Activated CD8-positive, alpha-beta T cell treated with anti-CD3 and anti-CD28 coated beads for 36 hours (primary cell): Measurements from ENCODE around the gene LRP3. TPM values are rescaled to one million over a fixed set of nuclear protein-coding genes. Genes with fewer than 3 reads are reported as not detected.

Source experiments
- ATAC-seq: fragments of 200-7000 bp; cut with Tn5 transposase; one replicate; pipeline ENCODE4 v1.10.0; 2021; ENCODE audit warnings: mild to moderate bottlenecking, moderate library complexity
- CTCF ChIA-PET: fragments of 350-600 bp; sonication (Branson Sonifier 250); formaldehyde crosslinking; loops from one replicate; lab custom pipeline; 2021; ENCODE audit warnings: antibody characterized with exemption; lab: Charles Lee
- POLR2A ChIA-PET: fragments of 350-600 bp; sonication (Branson Sonifier 250); formaldehyde crosslinking; loops from one replicate; lab custom pipeline; 2021; ENCODE audit warnings: antibody characterized with exemption; lab: Charles Lee
- DNase-seq: peaks from one replicate; pipeline ENCODE4 v3.0.0-alpha.2; 2020
- H3K27ac Mint-ChIP-seq: one replicate; pipeline ENCODE4 v1.8.0; 2021; ENCODE audit warnings: mild to moderate bottlenecking, mixed read lengths
- H3K27me3 Mint-ChIP-seq: one replicate; pipeline ENCODE4 v1.8.0; 2021; ENCODE audit warnings: mixed read lengths
- H3K36me3 Mint-ChIP-seq: one replicate; pipeline ENCODE4 v1.8.0; 2021; ENCODE audit warnings: low read depth, mixed read lengths
- H3K4me1 Mint-ChIP-seq: one replicate; pipeline ENCODE4 v1.8.0; 2021; ENCODE audit warnings: low read depth, mixed read lengths
- H3K4me3 Mint-ChIP-seq: one replicate; pipeline ENCODE4 v1.8.0; 2021; ENCODE audit warnings: mild to moderate bottlenecking, moderate library complexity, mixed read lengths
- H3K9me3 Mint-ChIP-seq: one replicate; pipeline ENCODE4 v1.8.0; 2021; ENCODE audit warnings: mixed read lengths
- intact Hi-C: fragments of 100-400 bp; cut with micrococcal nuclease; formaldehyde crosslinking; loops from one replicate; pipeline ENCODE4 v1.10.0; 2022
- total RNA-seq, 2 experiments: library from RNA; stranded (reverse); gene quantifications; one replicate each; pipeline ENCODE4 v1.2.3, GENCODE V29; 2021
- TF ChIP-seq, protein P1 (sequence below): fragments of 200-600 bp; IDR thresholded peaks from one replicate; pipeline ENCODE4 v1.8.0; 2022; ENCODE audit warnings: antibody characterized with exemption, mild to moderate bottlenecking

Gene LRP3
- total RNA-seq, 2 experiments from 2014 or later = 0.27 to 0.31 TPM

DNA sequence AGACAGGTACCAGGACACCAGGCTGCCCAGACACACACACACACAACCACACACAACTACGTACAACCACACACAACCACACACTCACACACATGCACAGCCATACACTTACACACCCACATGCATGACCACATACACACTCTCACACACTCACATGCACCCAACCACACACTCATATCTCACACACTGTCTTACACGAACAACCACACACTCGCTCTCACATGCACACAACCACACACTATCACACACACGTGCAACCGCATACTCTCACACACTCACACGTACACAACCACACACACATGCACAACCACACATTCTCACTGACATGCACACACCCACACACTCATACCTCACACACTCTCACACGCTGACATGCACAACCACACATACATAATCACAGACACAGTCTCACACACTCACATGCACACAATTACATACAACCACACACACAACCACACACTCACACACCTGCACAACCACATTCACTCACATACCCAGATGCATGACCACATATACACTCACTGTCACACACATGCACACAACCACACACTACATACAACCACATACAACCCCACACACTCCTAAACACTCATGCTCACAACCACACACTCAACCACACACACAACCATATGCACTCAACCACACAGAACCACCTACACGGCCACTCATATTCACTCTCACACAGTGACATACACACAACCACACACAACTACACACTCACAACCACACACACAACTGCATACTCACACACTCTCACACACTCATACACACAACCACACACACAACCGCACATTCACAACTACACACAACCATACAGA is 39.1 kb downstream of the LRP3 start:
- Mint-ChIP-seq H3K27me3 (peaks cover 24% of the 10 kb centered on the region), H3K9me3 (peaks cover 5% of the 10 kb centered on the region), H3K27ac (no peak overlapping the region), H3K4me3 (no peak overlapping the region), H3K4me1 (no peaks in the 10 kb centered on the region), H3K36me3 (no peaks in the 10 kb centered on the region)
- DNase-seq (no peak), ATAC-seq (no peak)
- intact Hi-C loops = no loop called here
- POLR2A ChIA-PET = no interaction called here
- CTCF ChIA-PET = no interaction called here
- TF ChIP-seq, protein P1, sequence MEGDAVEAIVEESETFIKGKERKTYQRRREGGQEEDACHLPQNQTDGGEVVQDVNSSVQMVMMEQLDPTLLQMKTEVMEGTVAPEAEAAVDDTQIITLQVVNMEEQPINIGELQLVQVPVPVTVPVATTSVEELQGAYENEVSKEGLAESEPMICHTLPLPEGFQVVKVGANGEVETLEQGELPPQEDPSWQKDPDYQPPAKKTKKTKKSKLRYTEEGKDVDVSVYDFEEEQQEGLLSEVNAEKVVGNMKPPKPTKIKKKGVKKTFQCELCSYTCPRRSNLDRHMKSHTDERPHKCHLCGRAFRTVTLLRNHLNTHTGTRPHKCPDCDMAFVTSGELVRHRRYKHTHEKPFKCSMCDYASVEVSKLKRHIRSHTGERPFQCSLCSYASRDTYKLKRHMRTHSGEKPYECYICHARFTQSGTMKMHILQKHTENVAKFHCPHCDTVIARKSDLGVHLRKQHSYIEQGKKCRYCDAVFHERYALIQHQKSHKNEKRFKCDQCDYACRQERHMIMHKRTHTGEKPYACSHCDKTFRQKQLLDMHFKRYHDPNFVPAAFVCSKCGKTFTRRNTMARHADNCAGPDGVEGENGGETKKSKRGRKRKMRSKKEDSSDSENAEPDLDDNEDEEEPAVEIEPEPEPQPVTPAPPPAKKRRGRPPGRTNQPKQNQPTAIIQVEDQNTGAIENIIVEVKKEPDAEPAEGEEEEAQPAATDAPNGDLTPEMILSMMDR = no peak

DNA sequence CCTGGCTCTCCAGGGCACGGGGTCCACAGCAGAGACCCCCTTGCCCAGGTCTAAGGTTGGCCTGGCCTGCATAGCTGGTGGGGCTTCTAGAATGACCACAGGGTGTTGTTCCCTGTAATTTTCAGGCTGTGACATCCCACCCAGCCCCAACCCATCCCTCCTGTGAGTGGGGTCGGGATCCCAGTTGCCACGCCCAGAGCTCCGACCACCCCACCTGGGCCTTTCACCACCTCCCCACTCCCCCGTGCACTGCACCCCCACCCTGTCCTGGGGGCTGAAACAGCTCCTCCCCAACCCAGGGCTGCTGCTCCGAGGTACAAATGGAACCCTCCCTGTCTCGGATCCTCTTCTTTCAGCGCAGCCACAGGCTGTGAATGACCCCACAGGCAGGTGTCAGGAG is 40.0 kb downstream of the LRP3 start:
- peaks cover 17% of the 10 kb centered on the region for H3K27me3 Mint-ChIP-seq
- H3K27ac Mint-ChIP-seq = no peak overlapping the region
- no peaks in the 10 kb centered on the region for H3K36me3 Mint-ChIP-seq
- TF ChIP-seq, protein P1 = no peak
- H3K9me3 Mint-ChIP-seq = no peaks in the 10 kb centered on the region
- CTCF ChIA-PET = interaction anchor here (1.4 to 3.0 kb wide), 2 partner anchors 56 to 172 kb away, joined by 3 to 34 read pairs; no protein-coding TSS in a partner anchor
- intact Hi-C loops = loop anchor here (2.0 kb wide), 1 partner anchor 173 kb away; no protein-coding TSS in a partner anchor
- DNase-seq (no peak), ATAC-seq (no peak)
- POLR2A ChIA-PET = no interaction called here
- H3K4me3 Mint-ChIP-seq = no peak overlapping the region
- no peaks in the 10 kb centered on the region for H3K4me1 Mint-ChIP-seq

DNA sequence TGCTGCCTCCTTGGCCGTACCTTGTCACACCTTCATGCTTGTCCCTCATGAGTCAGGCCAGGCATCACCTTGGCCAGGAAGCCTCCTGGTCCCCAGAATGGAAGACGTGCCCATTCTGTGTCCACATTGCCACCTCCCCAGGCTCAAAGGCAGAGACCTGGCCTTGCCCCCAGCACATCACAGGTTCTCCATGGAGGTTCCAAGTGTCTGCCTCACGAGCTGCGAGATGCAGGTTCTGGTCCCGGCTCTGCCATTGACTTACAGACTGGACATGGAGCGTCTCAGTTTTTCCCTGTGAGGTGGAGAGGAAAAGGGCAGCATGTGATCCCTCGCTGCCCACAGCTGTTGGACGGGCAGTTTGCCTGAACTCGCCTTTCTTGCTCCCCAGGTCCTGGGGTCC is 40.6 kb downstream of the LRP3 start:
- intact Hi-C loops = loop anchor here (2.0 kb wide), 1 partner anchor 172 kb away; no protein-coding TSS in a partner anchor
- no peaks in the 10 kb centered on the region for H3K9me3 Mint-ChIP-seq
- no peaks in the 10 kb centered on the region for H3K4me1 Mint-ChIP-seq
- DNase-seq (no peak), ATAC-seq (no peak)
- CTCF ChIA-PET = interaction anchor here (1.0 to 3.0 kb wide), 12 partner anchors 9 to 184 kb away, joined by 3 to 34 read pairs (median 3); partner anchors contain the start of gene CEBPA
- TF ChIP-seq, protein P1 = no peak
- no peak overlapping the region for H3K4me3 Mint-ChIP-seq
- no peak overlapping the region for H3K27ac Mint-ChIP-seq
- POLR2A ChIA-PET = interaction anchor here (1.2 to 2.2 kb wide), 2 partner anchors 140 to 172 kb away, joined by 4 to 6 read pairs; no protein-coding TSS in a partner anchor
- no peaks in the 10 kb centered on the region for H3K36me3 Mint-ChIP-seq
- H3K27me3 Mint-ChIP-seq = peaks cover 15% of the 10 kb centered on the region

DNA sequence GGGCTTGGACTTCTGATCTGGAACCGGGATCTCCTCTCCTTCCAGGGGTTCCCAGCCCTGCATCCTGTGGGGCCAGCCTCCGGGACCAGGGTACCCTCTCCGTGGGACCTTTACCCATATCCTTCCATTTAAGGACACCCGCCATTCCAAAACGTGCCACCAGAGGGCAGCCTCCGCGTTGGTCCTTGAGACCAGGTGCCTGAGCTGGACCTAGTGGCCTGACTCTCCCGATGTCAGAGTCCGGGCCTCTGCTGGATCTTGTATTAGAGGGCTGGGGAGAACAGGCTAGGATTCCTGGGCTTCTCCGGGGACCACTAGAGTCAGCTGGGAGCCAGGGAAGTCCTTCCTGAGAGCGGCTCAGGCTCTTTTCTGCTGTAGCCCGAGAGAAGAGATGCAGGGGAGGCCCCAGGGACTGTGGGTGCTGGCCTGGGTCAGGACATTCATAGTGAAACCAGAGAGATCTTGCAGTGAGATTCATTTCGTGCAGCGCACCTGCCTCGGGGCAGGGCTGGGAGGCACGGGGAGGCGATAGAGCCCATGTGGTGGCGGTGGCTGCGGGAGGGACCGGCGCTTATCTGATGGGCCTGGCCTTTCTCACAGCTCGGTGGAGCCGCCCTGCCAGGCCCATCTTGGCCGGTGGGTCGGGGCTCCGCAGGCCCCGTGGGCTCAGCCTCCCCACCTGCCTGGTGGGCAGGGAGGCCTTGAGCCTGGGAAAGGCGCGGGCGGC is 41.3 kb downstream of the LRP3 start:
- TF ChIP-seq, protein P1 = peak; percentile 95
- H3K27me3 Mint-ChIP-seq = peaks cover 10% of the 10 kb centered on the region
- intact Hi-C loops = loop anchor here (2.0 kb wide), 1 partner anchor 171 kb away; no protein-coding TSS in a partner anchor
- ATAC-seq (peak; percentile 72), DNase-seq (peak; percentile 87)
- H3K27ac Mint-ChIP-seq = no peak overlapping the region
- no peak overlapping the region for H3K4me3 Mint-ChIP-seq
- no peaks in the 10 kb centered on the region for H3K4me1 Mint-ChIP-seq
- H3K36me3 Mint-ChIP-seq = no peaks in the 10 kb centered on the region
- ChIA-PET CTCF (interaction anchor here (0.6 to 3.0 kb wide), 21 partner anchors 9 to 189 kb away, joined by 3 to 34 read pairs (median 4); partner anchors contain the start of gene CEBPA), POLR2A (interaction anchor here (1.2 to 2.2 kb wide), 2 partner anchors 139 to 171 kb away, joined by 4 to 6 read pairs; no protein-coding TSS in a partner anchor)
- H3K9me3 Mint-ChIP-seq = no peaks in the 10 kb centered on the region
